Thyroid gland (tissue), 4 donors: ENCODE measurements around the gene WBP4.

Source experiments
- CTCF ChIP-seq, 6 experiments: fragments of 200-600 bp in 3 of 6; fragments of 450-650 bp in 3 of 6; sonication (generic) in 3 of 6; IDR thresholded peaks; one replicate each; pipeline ENCODE4 v1.5.1; 2016 to 2019; ENCODE audit warnings: antibody characterized with exemption in 6 of 6, mild to moderate bottlenecking in 2 of 6, inconsistent platforms in 1 of 6, moderate library complexity in 1 of 6
- POLR2A ChIP-seq, 2 donors: fragments of 450-650 bp; IDR thresholded peaks; one replicate each; pipeline ENCODE4 v1.6.1; 2017; ENCODE audit warnings: antibody characterized with exemption in 2 of 2, mild to moderate bottlenecking in 2 of 2, moderate library complexity in 1 of 2

DNA sequence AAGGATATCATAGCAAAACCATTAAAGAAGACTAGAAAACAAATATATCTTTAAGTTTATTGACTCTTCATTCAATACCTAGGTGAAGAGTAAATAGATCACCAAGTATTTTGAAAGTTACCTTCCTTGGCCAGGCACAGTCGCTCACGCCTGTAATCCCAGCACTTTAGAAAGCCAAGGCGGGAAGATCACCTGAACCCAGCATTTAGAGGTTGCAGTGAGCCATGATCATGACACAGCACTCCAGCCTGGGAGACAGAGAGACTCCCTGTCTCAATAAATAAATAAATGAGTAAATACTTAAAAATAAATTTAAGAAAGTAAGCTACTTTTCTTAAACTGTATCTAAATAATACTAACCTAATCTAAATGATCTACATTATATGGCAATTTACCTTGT is 8.9 kb upstream of the WBP4 start:
- no peak for TF ChIP-seq POLR2A (IDR thresholded peaks at IDR 0.05)
- TF ChIP-seq CTCF (IDR thresholded peaks at IDR 0.05): no peak
